CD4-positive, alpha-beta T cell (primary cell): ENCODE results near the gene ADGRG2. TPM values are rescaled to one million over a fixed set of nuclear protein-coding genes. Genes with fewer than 3 reads are reported as not detected.

Experiments
- ATAC-seq: fragments of 200-7000 bp; cut with Tn5 transposase; one replicate; pipeline ENCODE4 v1.10.0; 2022; ENCODE audit warnings: mild to moderate bottlenecking; ENCODE audit not compliant: poor library complexity
- CTCF ChIA-PET: fragments of 350-600 bp; sonication (Branson Sonifier 250); formaldehyde crosslinking; loops from one replicate; lab custom pipeline; 2021; ENCODE audit warnings: antibody characterized with exemption, inconsistent platforms; lab: Charles Lee
- POLR2A ChIA-PET: fragments of 350-600 bp; sonication (Branson Sonifier 250); formaldehyde crosslinking; loops from one replicate; lab custom pipeline; 2021; ENCODE audit warnings: antibody characterized with exemption, inconsistent platforms; lab: Charles Lee
- DNase-seq, 14 experiments: peaks; one replicate each; pipeline ENCODE4 v3.0.0-alpha.2; 2013 to 2020; ENCODE audit warnings: mixed read lengths in 2 of 14
- H3K27ac ChIP-seq, 2 donors: one replicate each; pipeline versions ENCODE4 v1.5.1 to v1.7.0; 2013; ENCODE audit warnings: low read length in 2 of 2, low read depth in 1 of 2, mild to moderate bottlenecking in 1 of 2
- H3K27me3 ChIP-seq, 2 experiments: 1 replicate in 1 of 2; 2 replicates in 1 of 2; pipeline versions ENCODE4 v1.6.1 to v1.7.0; 2013; ENCODE audit warnings: low read length in 2 of 2, control low read depth in 1 of 2, mild to moderate bottlenecking in 1 of 2, moderate library complexity in 1 of 2; ENCODE audit not compliant: insufficient read depth in 2 of 2, control insufficient read depth in 1 of 2
- H3K36me3 ChIP-seq: one replicate; pipeline ENCODE4 v1.6.1; 2013; ENCODE audit warnings: low read length, control low read depth; ENCODE audit not compliant: insufficient read depth
- H3K4me1 ChIP-seq: one replicate; pipeline ENCODE4 v1.6.1; 2013; ENCODE audit warnings: low read length, control low read depth; ENCODE audit not compliant: insufficient read depth
- H3K4me3 ChIP-seq: one replicate; pipeline ENCODE4 v1.5.1; 2013; ENCODE audit warnings: mild to moderate bottlenecking, low read length, moderate library complexity
- H3K9me3 ChIP-seq, 2 experiments: 1 replicate in 1 of 2; 2 replicates in 1 of 2; pipeline versions ENCODE4 v1.6.1 to v1.7.0; 2013; ENCODE audit warnings: low read length in 2 of 2, mild to moderate bottlenecking in 2 of 2, control low read depth in 1 of 2, moderate library complexity in 1 of 2; ENCODE audit not compliant: control insufficient read depth in 1 of 2, insufficient read depth in 1 of 2
- H3K27ac Mint-ChIP-seq: one replicate; pipeline ENCODE4 v1.8.0; 2020; ENCODE audit warnings: mixed read lengths
- H3K27me3 Mint-ChIP-seq: one replicate; pipeline ENCODE4 v1.8.0; 2021; ENCODE audit warnings: mixed read lengths
- H3K36me3 Mint-ChIP-seq: one replicate; pipeline ENCODE4 v1.8.0; 2021; ENCODE audit warnings: low read depth, mixed read lengths
- H3K4me1 Mint-ChIP-seq: one replicate; pipeline ENCODE4 v1.8.0; 2021; ENCODE audit warnings: low read depth, mixed read lengths
- H3K4me3 Mint-ChIP-seq: one replicate; pipeline ENCODE4 v1.8.0; 2020; ENCODE audit warnings: mild to moderate bottlenecking, mixed read lengths
- H3K9me3 Mint-ChIP-seq: one replicate; pipeline ENCODE4 v1.8.0; 2020; ENCODE audit warnings: mixed read lengths
- intact Hi-C, 2 experiments: fragments of 100-400 bp; cut with DNase I in 1 of 2; cut with micrococcal nuclease in 1 of 2; formaldehyde crosslinking; loops; one replicate each; pipeline versions ENCODE4 v1.15.1 to v1.9.0; 2023 to 2025; cut with DNase I, micrococcal nuclease
- total RNA-seq, 174 experiments: library from RNA in 2 of 174; stranded (reverse) in 2 of 174; gene quantifications; one replicate each; pipeline ENCODE4 v1.2.3 and lab custom pipeline; 2021 to 2026
- TF ChIP-seq, protein P1 (sequence below): fragments of 200-600 bp; IDR thresholded peaks from one replicate; pipeline ENCODE4 v1.8.0; 2022; ENCODE audit warnings: antibody characterized with exemption, mild to moderate bottlenecking

ADGRG2 gene
- total RNA-seq, 2 experiments from 2014 or later, result not detected

- no peak overlapping the region for H3K27ac ChIP-seq
- H3K36me3 ChIP-seq, result peaks cover 18% of the 10 kb centered on the region
- ATAC-seq (no peak), DNase-seq (no peak)
- no peaks in the 10 kb centered on the region for H3K27me3 Mint-ChIP-seq
- CTCF ChIA-PET, result no interaction called here
- H3K4me3 Mint-ChIP-seq, result no peak overlapping the region
- H3K9me3 Mint-ChIP-seq, result no peaks in the 10 kb centered on the region
- H3K4me1 ChIP-seq, result no peaks in the 10 kb centered on the region
- H3K27ac Mint-ChIP-seq, result no peak overlapping the region
- H3K9me3 ChIP-seq, result no peaks in the 10 kb centered on the region
- POLR2A ChIA-PET, result no interaction called here
- TF ChIP-seq, protein P1, sequence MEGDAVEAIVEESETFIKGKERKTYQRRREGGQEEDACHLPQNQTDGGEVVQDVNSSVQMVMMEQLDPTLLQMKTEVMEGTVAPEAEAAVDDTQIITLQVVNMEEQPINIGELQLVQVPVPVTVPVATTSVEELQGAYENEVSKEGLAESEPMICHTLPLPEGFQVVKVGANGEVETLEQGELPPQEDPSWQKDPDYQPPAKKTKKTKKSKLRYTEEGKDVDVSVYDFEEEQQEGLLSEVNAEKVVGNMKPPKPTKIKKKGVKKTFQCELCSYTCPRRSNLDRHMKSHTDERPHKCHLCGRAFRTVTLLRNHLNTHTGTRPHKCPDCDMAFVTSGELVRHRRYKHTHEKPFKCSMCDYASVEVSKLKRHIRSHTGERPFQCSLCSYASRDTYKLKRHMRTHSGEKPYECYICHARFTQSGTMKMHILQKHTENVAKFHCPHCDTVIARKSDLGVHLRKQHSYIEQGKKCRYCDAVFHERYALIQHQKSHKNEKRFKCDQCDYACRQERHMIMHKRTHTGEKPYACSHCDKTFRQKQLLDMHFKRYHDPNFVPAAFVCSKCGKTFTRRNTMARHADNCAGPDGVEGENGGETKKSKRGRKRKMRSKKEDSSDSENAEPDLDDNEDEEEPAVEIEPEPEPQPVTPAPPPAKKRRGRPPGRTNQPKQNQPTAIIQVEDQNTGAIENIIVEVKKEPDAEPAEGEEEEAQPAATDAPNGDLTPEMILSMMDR, result no peak
- intact Hi-C loops, result no loop called here
- H3K4me3 ChIP-seq, result no peak overlapping the region
- peaks cover 2% of the 10 kb centered on the region for H3K4me1 Mint-ChIP-seq
- peaks cover 60% of the 10 kb centered on the region for H3K36me3 Mint-ChIP-seq
- no peaks in the 10 kb centered on the region for H3K27me3 ChIP-seq
These were observed 172.3 kb downstream of the ADGRG2 start for GRCh38 chrX:18949944-18950301.

DNA sequence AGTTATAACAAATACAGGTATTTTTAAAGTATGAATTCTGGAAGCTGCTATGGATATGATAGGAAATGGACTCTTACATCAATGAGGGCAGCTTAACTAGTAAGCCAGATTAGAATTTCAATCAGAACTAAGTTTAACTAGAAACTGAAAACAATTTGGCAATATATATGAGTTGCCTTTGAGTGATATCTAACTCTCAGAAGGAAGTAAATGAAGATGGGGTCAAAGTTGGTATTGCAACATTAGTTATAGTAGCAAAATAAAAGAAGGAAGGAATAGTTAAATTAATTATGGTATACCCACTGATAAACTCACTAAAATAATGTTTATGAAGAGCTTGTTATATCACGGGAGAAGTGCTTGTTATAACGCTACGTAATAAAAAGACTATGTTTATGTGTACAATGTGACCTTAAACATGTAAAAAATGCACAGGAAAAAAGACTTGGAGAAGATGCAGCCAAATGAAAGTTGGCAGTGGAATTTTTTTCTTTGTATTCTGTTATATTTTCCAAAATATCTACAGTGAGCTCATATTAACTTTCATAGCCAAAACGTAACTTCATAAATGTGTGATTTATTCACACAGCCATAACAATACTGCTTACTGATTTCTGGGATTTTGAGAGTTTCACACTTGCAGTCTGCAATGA, 172.9 kb downstream of the ADGRG2 start:
- Histone ChIP-seq H3K27ac (no peak overlapping the region), H3K9me3 (no peaks in the 10 kb centered on the region), H3K4me1 (no peaks in the 10 kb centered on the region), H3K27me3 (no peaks in the 10 kb centered on the region), H3K4me3 (no peak overlapping the region), H3K36me3 (peaks cover 23% of the 10 kb centered on the region)
- intact Hi-C loops, result no loop called here
- no peak overlapping the region for H3K27ac Mint-ChIP-seq
- peaks cover 63% of the 10 kb centered on the region for H3K36me3 Mint-ChIP-seq
- no peaks in the 10 kb centered on the region for H3K4me1 Mint-ChIP-seq
- ATAC-seq (no peak), DNase-seq (no peak)
- H3K9me3 Mint-ChIP-seq, result no peaks in the 10 kb centered on the region
- ChIA-PET POLR2A (no interaction called here), CTCF (no interaction called here)
- TF ChIP-seq, protein P1, result no peak
- no peaks in the 10 kb centered on the region for H3K27me3 Mint-ChIP-seq
- H3K4me3 Mint-ChIP-seq, result no peak overlapping the region

GRCh38 chrX:18946611-18947010, 175.7 kb downstream of the ADGRG2 start:
- no peak overlapping the region for H3K4me3 Mint-ChIP-seq
- H3K9me3 Mint-ChIP-seq, result no peaks in the 10 kb centered on the region
- TF ChIP-seq, protein P1, result no peak
- intact Hi-C loops, result no loop called here
- ATAC-seq (no peak), DNase-seq (no peak)
- CTCF ChIA-PET, result no interaction called here
- no peaks in the 10 kb centered on the region for H3K27me3 ChIP-seq
- H3K9me3 ChIP-seq, result no peaks in the 10 kb centered on the region
- no peak overlapping the region for H3K27ac ChIP-seq
- no peak overlapping the region for H3K27ac Mint-ChIP-seq
- H3K4me3 ChIP-seq, result no peak overlapping the region
- POLR2A ChIA-PET, result no interaction called here
- H3K4me1 ChIP-seq, result no peaks in the 10 kb centered on the region
- no peaks in the 10 kb centered on the region for H3K4me1 Mint-ChIP-seq
- H3K27me3 Mint-ChIP-seq, result no peaks in the 10 kb centered on the region
- H3K36me3 ChIP-seq, result peaks cover 36% of the 10 kb centered on the region
- peaks cover 57% of the 10 kb centered on the region for H3K36me3 Mint-ChIP-seq
